ENCODE data around the gene RING1.

Gene RING1

DNA sequence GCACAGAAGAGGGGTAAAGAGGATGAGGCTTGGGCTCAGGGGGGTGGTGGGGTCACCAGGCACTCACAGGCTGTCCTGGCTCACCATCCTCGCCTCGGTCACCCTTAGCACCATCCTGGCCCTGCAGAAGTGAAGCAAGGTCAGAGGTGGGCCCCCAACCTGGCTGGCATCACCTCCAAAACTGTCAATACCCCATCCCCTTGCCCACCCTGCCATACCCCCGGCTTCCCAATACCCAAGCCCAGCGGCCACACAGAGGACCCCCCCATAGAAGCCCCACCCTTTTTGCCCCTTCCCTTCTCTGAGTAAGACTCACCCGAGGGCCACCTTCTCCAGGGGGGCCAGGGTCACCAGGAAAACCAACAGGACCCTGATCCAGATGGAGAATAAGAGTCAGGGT, 39.7 kb upstream of the RING1 start:
- Mint-ChIP-seq H3K27ac (no peak overlapping the region), H3K4me1 (no peaks in the 10 kb centered on the region), H3K9me3 (no peaks in the 10 kb centered on the region), H3K4me3 (no peak overlapping the region), H3K27me3 (peaks cover 31% of the 10 kb centered on the region), H3K36me3 (no peaks in the 10 kb centered on the region)
- no peak for DNase-seq
- CTCF ChIA-PET, result no interaction called here

DNA sequence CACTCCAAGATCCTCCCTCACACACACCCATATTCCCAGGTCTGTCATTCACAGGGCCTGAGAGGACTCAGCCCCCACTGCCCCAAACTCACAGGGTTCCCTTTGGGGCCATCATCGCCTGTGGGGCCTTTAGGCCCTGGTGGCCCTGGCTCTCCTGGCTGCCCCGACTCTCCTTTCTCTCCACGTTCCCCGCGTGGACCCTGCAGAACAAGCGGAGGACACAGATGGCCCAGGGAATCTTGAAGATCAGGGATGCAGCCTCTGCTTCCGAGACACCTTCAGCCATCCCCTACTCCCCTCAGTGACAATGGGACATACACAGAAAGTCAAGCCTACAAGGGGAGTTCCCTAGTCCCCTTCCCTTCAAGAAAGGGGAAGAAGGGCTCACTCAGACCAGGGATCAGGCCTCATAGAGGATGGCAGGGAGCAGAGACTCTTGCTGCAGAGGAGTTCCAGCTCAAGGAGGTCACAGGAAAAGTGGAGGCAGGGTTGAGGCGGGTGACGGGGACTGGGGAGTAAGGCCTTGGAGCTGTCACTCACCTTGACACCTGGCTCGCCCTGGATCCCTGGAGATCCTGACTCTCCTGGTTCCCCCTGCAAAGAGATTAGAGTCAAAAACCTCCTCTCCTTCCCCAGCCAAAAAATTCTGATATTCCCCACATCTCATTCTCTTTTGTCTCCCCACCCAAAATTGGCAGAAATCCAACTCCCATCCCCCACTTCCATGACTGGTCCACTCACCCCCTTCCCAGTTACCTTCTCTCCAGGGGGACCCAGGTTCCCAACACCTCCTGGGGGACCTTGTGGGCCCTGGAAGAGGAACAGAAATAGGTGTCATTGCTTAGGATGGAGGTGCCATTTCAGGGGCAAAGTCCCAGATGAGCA, 38.8 kb upstream of the RING1 start:
- CTCF ChIA-PET, result no interaction called here
- Mint-ChIP-seq H3K4me3 (no peak overlapping the region), H3K27ac (no peak overlapping the region), H3K9me3 (no peaks in the 10 kb centered on the region), H3K36me3 (no peaks in the 10 kb centered on the region), H3K27me3 (peaks cover 30% of the 10 kb centered on the region), H3K4me1 (no peaks in the 10 kb centered on the region)
- DNase-seq, result no peak

DNA sequence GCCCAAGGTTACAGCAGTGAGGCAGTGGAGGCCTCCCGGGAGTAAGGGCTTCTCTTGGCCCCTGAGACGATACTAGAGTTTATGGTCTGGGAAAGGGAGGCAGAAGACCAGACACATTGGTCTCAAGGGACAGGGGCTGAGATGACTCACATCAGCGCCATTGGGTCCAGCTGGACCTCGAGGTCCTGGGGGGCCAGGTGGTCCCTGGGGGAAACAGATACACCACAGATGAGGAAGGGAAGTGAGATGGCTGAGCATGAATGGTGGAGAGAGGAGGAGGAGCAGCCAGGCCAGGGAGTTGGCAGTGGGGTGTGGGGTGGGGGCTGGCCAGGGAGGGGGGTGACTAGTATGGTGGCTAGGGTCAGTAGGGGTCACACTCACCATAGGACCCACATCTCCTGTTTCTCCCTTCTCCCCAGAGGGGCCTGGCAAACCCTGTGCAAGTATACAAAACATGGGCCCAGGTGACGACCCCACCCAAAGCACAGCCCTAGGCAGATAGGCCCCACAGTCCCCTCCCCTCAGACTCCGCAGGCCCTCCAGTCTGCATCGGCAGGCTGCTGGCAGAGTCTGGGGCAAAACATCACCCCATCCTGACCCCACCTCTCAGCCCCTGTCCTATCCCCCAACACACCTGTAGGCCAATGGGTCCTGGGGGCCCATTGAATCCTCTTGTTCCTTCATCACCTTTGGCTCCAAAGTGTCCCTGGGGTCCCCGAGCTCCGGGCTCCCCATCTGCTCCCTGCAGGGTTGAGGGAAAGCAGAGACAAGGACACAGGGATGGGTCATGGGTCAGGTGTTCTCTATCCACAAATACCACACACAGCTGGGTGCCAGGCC, 37.9 kb upstream of the RING1 start:
- CTCF ChIA-PET, result no interaction called here

DNA sequence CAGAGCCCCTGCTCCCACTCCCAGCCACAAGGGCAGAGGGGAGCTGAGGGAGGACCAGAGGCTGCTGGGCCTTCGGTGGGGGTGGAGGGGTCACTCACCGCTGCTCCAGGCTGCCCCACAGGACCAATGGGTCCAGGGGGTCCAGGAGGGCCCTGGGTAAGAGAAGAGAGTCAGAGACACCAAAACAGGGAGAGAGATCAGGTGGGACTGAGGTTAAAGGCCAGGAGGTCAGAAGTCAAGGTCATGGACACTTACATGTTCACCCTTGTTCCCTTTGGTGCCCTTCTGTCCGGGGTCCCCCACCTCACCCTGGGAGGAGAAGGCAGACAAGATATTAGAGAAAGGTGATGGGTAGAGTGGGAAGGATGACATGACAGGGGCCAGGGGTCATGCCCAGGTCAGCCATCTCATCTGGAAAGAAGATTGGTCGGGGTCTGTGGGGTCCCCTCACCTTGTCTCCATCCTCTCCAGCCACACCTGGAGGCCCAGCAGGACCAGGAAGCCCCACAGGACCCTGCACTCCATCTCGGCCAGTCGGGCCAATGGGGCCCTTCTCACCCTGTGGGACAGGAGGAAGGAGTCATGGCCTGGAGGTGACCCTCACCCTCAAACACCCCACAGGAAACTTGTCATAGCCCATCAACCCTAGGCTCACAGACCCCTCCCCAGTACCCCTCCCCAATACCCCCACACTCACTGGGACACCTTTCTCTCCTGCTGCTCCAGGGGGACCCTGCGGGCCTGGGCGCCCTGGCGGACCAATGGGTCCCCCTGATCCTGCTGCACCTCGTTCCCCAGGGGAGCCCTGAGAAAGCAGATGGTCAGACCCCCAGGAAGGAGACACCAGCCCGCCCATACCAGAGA, 37.1 kb upstream of the RING1 start:
- Mint-ChIP-seq H3K27me3 (peaks cover 46% of the 10 kb centered on the region), H3K27ac (no peak overlapping the region), H3K4me1 (no peaks in the 10 kb centered on the region), H3K9me3 (no peaks in the 10 kb centered on the region), H3K4me3 (no peak overlapping the region), H3K36me3 (no peaks in the 10 kb centered on the region)
- DNase-seq, result no peak
- CTCF ChIA-PET, result no interaction called here

More for the DNA sequence above, 37.9 kb upstream of the RING1 start:
- H3K9me3 Mint-ChIP-seq, result no peaks in the 10 kb centered on the region
- peaks cover 38% of the 10 kb centered on the region for H3K27me3 Mint-ChIP-seq
- no peak overlapping the region for H3K27ac Mint-ChIP-seq
- no peak for DNase-seq
- no peaks in the 10 kb centered on the region for H3K36me3 Mint-ChIP-seq
- no peak overlapping the region for H3K4me3 Mint-ChIP-seq
- no peaks in the 10 kb centered on the region for H3K4me1 Mint-ChIP-seq

DNA sequence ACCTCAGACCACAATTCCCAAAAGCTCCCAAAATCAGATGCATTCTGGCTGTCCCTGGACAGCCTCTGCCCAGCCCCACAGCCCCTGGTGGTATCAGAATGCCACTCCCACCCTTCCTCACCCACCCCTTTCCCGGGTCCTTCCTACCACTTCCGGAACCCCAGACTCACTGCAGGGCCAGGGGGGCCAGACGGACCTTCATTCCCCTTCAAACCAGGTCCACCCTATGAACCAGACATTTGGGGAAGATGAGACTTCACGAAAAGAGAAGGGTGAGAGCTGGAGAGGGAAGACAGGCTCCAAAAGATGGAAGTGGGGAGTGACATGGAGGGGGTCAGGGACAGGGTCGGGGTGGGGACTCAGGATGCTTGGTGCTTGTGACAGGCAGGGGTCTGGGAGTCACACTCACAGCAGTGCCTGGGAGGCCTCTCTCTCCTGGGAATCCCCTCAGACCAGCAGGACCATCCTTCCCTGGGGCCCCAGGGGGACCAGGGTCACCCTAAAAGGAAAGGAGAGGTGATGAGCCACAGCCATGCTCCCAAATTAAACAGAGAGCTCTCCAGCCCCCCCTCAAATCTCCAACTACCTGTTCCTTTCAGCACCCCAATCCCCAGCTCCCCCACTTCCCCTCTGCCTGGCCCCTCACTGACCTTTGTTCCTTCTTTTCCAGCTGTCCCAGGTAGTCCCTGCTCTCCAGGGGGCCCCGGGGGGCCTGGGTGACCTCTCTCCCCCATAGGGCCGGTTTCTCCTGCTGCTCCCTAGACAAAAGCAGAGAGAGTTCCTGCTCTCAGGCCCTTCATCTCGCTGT, 36.2 kb upstream of the RING1 start:
- CTCF ChIA-PET, result interaction anchor here (1.0 to 1.9 kb wide), 4 partner anchors 11 to 36 kb away, joined by 3 to 7 read pairs (median 3); no protein-coding TSS in a partner anchor
- no peaks in the 10 kb centered on the region for H3K9me3 Mint-ChIP-seq
- peaks cover 45% of the 10 kb centered on the region for H3K27me3 Mint-ChIP-seq
- no peak for DNase-seq
- no peaks in the 10 kb centered on the region for H3K36me3 Mint-ChIP-seq
- H3K27ac Mint-ChIP-seq, result no peak overlapping the region
- no peaks in the 10 kb centered on the region for H3K4me1 Mint-ChIP-seq
- no peak overlapping the region for H3K4me3 Mint-ChIP-seq

DNA sequence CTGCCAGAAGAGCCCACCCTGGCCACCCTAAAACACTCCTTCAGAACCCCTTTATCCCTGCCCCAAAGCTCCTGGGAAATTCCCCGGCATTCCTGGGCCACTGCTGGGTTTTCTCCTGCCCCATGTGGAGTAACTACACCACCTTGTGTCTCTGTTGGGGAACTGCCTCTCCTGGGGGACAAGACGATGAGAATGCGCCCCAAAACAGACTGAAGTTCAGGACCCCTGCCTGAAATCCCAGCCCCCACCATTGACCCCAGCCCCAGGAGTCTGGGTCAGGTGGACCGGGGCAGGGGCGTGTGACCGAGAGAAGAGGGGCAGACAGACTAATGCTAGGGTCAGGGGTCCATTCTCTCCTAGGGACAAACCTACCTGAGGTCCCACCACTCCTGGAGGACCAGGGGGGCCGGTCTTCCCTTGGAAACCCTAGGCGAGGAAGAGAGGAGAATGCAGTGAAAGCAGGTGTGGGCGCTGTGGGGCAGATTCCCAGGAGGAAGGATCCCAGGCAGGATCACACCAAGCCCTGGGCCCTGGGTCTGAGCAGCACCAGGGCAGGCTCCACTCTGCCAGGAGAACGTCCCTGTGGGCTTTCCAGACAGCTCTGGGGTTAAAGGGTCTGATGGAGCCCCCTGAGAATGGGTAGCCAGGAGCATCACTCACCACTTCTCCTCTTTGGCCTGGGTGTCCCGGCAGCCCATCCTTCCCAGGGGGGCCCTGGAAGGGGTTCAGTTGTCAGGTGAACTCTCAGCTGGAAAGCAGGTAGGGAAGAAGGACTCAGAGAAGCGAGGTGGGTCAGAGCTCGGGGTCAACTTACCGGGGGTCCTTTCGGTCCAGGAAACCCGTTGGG, 35.4 kb upstream of the RING1 start:
- no peaks in the 10 kb centered on the region for H3K36me3 Mint-ChIP-seq
- no peaks in the 10 kb centered on the region for H3K9me3 Mint-ChIP-seq
- H3K4me1 Mint-ChIP-seq, result no peaks in the 10 kb centered on the region
- H3K27me3 Mint-ChIP-seq, result peaks cover 48% of the 10 kb centered on the region
- H3K4me3 Mint-ChIP-seq, result no peak overlapping the region
- no peak for DNase-seq
- no peak overlapping the region for H3K27ac Mint-ChIP-seq
- CTCF ChIA-PET, result interaction anchor here (0.8 to 1.9 kb wide), 9 partner anchors 11 to 170 kb away, joined by 3 to 9 read pairs (median 3); no protein-coding TSS in a partner anchor

DNA sequence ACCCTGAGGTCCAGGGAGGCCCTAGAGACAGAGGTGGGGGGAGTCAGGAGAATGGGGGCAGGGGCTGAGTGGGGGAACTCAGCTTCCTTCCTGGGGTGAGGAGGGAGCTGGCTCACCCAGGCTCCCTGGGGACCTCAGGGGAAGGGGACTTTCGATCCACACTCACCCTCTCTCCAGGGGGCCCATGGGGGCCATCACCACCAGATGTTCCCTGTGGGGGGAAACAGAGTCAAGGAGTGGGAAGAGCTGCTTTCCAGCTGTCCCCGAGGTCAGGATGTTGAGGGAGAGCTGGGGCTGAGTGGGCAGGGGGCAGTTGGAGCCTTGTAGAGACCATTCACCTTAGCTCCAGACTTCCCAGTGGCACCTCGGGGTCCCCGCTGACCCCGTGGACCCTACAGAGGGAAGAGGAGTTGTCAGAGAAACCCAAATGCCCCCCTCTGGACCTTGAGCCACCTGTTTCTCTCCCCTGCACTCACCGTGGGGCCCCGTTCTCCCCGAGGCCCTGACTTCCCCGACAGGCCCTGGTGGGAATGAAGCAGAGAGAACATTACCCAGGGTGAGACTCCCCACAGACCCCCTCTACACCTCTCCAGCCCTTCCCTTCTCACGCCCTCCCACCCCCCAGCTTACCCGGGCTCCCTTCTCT, 34.6 kb upstream of the RING1 start:
- H3K27me3 Mint-ChIP-seq, result peaks cover 56% of the 10 kb centered on the region
- H3K4me3 Mint-ChIP-seq, result no peak overlapping the region
- CTCF ChIA-PET, result interaction anchor here (0.8 to 1.9 kb wide), 7 partner anchors 12 to 171 kb away, joined by 3 to 9 read pairs (median 4); no protein-coding TSS in a partner anchor
- H3K4me1 Mint-ChIP-seq, result no peaks in the 10 kb centered on the region
- no peak for DNase-seq
- no peak overlapping the region for H3K27ac Mint-ChIP-seq
- no peaks in the 10 kb centered on the region for H3K9me3 Mint-ChIP-seq
- no peaks in the 10 kb centered on the region for H3K36me3 Mint-ChIP-seq

DNA sequence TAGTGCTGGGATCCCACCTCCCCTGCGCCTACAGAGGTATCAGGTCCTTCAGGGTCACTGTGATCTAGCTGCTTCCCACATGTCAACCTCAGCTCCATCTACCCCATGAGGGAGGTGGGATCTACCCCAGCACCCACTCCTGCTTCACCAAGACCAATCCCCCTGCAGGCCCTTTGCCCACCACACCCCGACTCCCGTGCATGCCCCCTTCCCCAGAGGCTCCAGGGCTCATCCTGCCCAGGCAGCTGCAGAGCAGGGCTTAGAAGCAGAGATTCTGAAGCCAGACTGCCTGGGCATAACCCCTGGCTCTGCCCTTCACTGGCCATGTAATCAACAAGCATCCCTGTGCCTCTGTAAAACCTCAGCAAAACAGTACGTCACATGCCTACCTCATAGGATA, 33.5 kb upstream of the RING1 start:
- H3K9me3 Mint-ChIP-seq, result no peaks in the 10 kb centered on the region
- CTCF ChIA-PET, result interaction anchor here (1.2 to 1.8 kb wide), 3 partner anchors 26 to 50 kb away, joined by 3 to 4 read pairs (median 4); no protein-coding TSS in a partner anchor
- no peak overlapping the region for H3K27ac Mint-ChIP-seq
- H3K4me1 Mint-ChIP-seq, result no peaks in the 10 kb centered on the region
- no peak overlapping the region for H3K4me3 Mint-ChIP-seq
- peaks cover 61% of the 10 kb centered on the region for H3K27me3 Mint-ChIP-seq
- no peaks in the 10 kb centered on the region for H3K36me3 Mint-ChIP-seq
- DNase-seq, result no peak

DNA sequence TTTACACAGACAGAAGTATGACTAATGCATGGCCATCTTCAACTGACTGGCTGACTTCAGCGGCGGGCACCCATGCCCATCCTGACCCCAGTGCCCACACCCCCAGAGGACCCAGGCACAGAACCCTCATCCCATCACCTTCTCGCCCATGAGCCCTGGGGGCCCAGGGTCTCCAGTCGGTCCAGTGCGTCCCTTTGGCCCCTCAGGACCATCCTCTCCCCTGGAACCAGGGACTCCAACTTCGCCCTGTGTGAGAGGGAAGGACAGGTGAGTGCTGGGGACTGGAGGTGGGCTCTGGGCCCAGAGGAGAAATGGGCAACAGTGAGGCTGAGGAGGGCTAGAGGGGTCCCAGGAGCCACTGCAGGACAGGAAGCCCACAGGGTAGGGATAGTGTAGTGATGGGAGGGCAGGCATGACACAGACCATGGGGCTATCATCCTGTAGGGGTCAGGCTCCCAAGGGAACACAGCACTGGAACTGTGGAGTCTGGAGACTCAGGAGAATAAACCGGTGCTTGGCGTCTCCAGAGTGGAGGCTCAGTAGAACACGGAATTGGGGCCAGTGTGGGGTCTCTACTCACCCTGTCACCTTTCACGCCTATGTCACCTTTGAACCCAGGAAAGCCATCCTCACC, 32.7 kb upstream of the RING1 start:
- Mint-ChIP-seq H3K9me3 (no peaks in the 10 kb centered on the region), H3K27ac (no peak overlapping the region), H3K4me1 (no peaks in the 10 kb centered on the region), H3K27me3 (peaks cover 68% of the 10 kb centered on the region), H3K4me3 (no peak overlapping the region), H3K36me3 (no peaks in the 10 kb centered on the region)
- CTCF ChIA-PET, result interaction anchor here (1.2 kb wide), 1 partner anchor 27 kb away, joined by 4 read pairs; no protein-coding TSS in a partner anchor
- DNase-seq, result no peak

DNA sequence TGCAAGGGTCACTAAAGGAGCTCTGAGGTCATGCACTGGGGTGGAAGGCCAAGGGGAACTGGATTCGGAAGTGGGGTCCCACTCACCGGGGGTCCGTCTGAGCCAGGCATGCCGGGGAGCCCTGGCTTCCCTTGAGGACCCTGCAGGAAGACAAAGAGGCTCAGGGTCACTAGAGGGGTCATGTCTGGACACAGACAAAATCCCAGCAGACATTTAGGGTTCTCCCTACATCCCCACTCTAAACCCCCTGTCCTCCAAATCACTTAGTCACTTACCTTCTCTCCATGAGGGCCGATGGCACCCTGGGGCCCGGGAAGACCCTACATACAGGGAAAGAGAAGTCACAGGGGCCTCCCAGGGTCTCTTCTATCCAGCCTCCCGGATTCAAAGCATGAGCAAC, 31.4 kb upstream of the RING1 start:
- H3K4me1 Mint-ChIP-seq, result no peaks in the 10 kb centered on the region
- peaks cover 76% of the 10 kb centered on the region for H3K27me3 Mint-ChIP-seq
- no peak for DNase-seq
- H3K36me3 Mint-ChIP-seq, result no peaks in the 10 kb centered on the region
- H3K27ac Mint-ChIP-seq, result no peak overlapping the region
- no peak overlapping the region for H3K4me3 Mint-ChIP-seq
- no peaks in the 10 kb centered on the region for H3K9me3 Mint-ChIP-seq
- CTCF ChIA-PET, result interaction anchor here (1.4 kb wide), 1 partner anchor 16 kb away, joined by 3 read pairs; no protein-coding TSS in a partner anchor

DNA sequence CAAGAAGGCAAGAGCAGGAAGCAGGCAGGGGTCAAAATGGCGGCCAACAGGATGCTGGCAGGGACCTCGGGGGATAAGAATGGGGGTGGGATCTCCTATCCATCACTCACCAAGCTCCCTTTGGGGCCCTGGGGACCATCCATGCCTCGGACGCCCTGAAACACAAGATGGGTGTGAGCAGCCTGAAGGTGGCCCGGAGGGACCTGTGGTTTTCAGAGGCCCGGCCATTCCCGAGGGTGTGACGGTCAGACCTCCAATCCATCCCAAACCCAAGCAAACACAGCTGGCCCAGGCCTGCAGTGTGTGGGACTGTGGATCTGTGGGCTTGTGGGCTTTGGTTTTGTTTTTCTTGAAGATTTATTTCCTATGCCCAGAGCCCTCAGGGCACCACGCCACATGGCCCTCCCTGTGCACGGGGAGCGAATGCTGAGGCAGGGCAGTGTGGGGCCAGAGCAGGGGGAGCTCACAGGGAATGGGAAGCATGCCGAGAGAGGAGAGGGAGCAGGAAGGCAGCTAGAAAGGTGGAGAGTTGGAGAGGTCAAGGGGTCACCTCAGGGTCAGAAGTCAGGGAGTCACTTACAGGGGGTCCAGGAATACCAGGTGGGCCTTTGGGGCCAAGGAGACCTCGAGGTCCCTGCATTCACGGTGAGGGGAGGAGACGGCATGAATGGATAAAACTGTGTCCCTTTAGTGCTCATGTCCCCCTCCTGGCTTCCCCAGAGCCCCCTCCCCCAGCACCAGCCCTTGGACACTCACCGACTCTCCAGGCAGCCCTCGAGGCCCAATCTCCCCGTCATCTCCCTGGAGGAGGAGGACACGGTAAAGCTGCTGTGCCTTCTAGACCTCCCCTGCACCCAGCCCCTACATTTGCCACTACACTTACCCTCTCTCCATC, 30.5 kb upstream of the RING1 start:
- Mint-ChIP-seq H3K27ac (no peak overlapping the region), H3K27me3 (peaks cover 71% of the 10 kb centered on the region), H3K4me3 (no peak overlapping the region), H3K36me3 (peaks cover 3% of the 10 kb centered on the region), H3K9me3 (peaks cover 2% of the 10 kb centered on the region), H3K4me1 (peaks cover 3% of the 10 kb centered on the region)
- CTCF ChIA-PET, result interaction anchor here (1.4 kb wide), 1 partner anchor 17 kb away, joined by 3 read pairs; no protein-coding TSS in a partner anchor
- no peak for DNase-seq
